ENCODE measurements around the gene RLF. TPM values are rescaled to one million over a fixed set of nuclear protein-coding genes. Genes with fewer than 3 reads are reported as not detected.
"Not testable (repeated sequence)": the region's sequence is repeated elsewhere in the genome, so short reads cannot be mapped to it uniquely, and the experiment has no call there.

Gene RLF
- total RNA-seq, 3 donors from 2014 or later: 11.0 to 21.8 (median 12.2) TPM

- no peak for DNase-seq
- H3K36me3 ChIP-seq (ENCODE audit: low read depth): no peaks in the 10 kb centered on the region
- no peaks in the 10 kb centered on the region for H3K4me1 ChIP-seq (ENCODE audit: low read depth)
- no peaks in the 10 kb centered on the region for H3K9me3 ChIP-seq
- intact Hi-C loops (cut with DNase I, micrococcal nuclease): no loop called here
- ATAC-seq: no peak
- TF ChIP-seq CTCF (IDR thresholded peaks at IDR 0.05): no peak
- H3K4me3 ChIP-seq: no peak overlapping the region
Observed at GRCh38 chr1:40184193-40184592, 23.0 kb downstream of the RLF start.

GRCh38 chr1:40185951-40186864 is 25.0 kb downstream of the RLF start:
- DNase-seq (peak in 1 of 3 donors; percentile 17), ATAC-seq (peak; percentile 66)
- H3K4me1 ChIP-seq (ENCODE audit: low read depth): no peaks in the 10 kb centered on the region
- no peak overlapping the region for H3K4me3 ChIP-seq
- no peaks in the 10 kb centered on the region for H3K36me3 ChIP-seq (ENCODE audit: low read depth)
- no peak for TF ChIP-seq CTCF (IDR thresholded peaks at IDR 0.05)
- H3K9me3 ChIP-seq: no peaks in the 10 kb centered on the region
- intact Hi-C loops (cut with DNase I, micrococcal nuclease): no loop called here

- DNase-seq: no peak
- intact Hi-C loops (cut with DNase I, micrococcal nuclease): no loop called here
- Histone ChIP-seq H3K4me1 (ENCODE audit: low read depth) (no peaks in the 10 kb centered on the region), H3K36me3 (ENCODE audit: low read depth) (no peaks in the 10 kb centered on the region), H3K9me3 (no peaks in the 10 kb centered on the region), H3K4me3 (no peak overlapping the region)
- ATAC-seq: no peak
- no peak for TF ChIP-seq CTCF (IDR thresholded peaks at IDR 0.05)
Observed at GRCh38 chr1:40187399-40187798, 26.2 kb downstream of the RLF start.

- intact Hi-C loops (cut with DNase I, micrococcal nuclease); DNase-seq; H3K36me3 ChIP-seq (ENCODE audit: low read depth); H3K4me1 ChIP-seq (ENCODE audit: low read depth); H3K4me3 ChIP-seq; H3K9me3 ChIP-seq; ATAC-seq: not testable (repeated sequence)
Observed at GRCh38 chr1:40194639-40195038, 33.5 kb downstream of the RLF start.

- Histone ChIP-seq H3K36me3 (ENCODE audit: low read depth) (no peaks in the 10 kb centered on the region), H3K9me3 (no peaks in the 10 kb centered on the region), H3K4me1 (ENCODE audit: low read depth) (no peaks in the 10 kb centered on the region), H3K4me3 (no peak overlapping the region)
- ATAC-seq (no peak), DNase-seq (no peak)
- no peak for TF ChIP-seq CTCF (IDR thresholded peaks at IDR 0.05)
- intact Hi-C loops (cut with DNase I, micrococcal nuclease): no loop called here
Observed at GRCh38 chr1:40197656-40198055, 36.5 kb downstream of the RLF start.

- Histone ChIP-seq H3K4me3 (no peak overlapping the region), H3K4me1 (ENCODE audit: low read depth) (no peaks in the 10 kb centered on the region), H3K9me3 (no peaks in the 10 kb centered on the region), H3K36me3 (ENCODE audit: low read depth) (no peaks in the 10 kb centered on the region)
- no peak for TF ChIP-seq CTCF (IDR thresholded peaks at IDR 0.05)
- intact Hi-C loops (cut with DNase I, micrococcal nuclease): no loop called here
- ATAC-seq (no peak), DNase-seq (no peak)
Observed at GRCh38 chr1:40199126-40199525, 37.9 kb downstream of the RLF start.

Data from mucosa of descending colon (tissue), 3 donors.